ENCODE results near the gene GPR183.

GPR183 gene

DNA sequence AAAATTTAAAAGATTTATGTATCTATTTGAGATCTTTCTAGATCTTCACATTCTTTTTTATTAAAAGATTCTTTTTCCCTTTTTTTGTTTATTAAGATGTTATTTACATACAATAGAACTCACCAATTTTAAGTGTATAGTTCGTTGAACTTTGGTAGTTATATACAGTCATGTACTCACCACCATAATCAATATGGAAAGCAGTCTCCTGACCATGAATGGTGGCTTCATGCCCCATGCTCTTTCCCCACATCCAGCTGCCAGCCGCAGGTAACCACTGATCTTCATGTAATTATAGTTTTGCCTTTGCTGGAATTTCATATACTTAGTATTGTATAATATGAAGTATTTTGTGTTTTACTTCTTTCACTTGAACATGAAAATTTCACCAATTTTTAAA lies 20.6 kb upstream of the GPR183 start:
- TF ChIP-seq, protein P1, sequence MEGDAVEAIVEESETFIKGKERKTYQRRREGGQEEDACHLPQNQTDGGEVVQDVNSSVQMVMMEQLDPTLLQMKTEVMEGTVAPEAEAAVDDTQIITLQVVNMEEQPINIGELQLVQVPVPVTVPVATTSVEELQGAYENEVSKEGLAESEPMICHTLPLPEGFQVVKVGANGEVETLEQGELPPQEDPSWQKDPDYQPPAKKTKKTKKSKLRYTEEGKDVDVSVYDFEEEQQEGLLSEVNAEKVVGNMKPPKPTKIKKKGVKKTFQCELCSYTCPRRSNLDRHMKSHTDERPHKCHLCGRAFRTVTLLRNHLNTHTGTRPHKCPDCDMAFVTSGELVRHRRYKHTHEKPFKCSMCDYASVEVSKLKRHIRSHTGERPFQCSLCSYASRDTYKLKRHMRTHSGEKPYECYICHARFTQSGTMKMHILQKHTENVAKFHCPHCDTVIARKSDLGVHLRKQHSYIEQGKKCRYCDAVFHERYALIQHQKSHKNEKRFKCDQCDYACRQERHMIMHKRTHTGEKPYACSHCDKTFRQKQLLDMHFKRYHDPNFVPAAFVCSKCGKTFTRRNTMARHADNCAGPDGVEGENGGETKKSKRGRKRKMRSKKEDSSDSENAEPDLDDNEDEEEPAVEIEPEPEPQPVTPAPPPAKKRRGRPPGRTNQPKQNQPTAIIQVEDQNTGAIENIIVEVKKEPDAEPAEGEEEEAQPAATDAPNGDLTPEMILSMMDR (IDR thresholded peaks at IDR 0.05; ENCODE audit: extremely low read depth, missing control alignments), result no peak
- DNase-seq (ENCODE audit: low spot score), result no peak

DNA sequence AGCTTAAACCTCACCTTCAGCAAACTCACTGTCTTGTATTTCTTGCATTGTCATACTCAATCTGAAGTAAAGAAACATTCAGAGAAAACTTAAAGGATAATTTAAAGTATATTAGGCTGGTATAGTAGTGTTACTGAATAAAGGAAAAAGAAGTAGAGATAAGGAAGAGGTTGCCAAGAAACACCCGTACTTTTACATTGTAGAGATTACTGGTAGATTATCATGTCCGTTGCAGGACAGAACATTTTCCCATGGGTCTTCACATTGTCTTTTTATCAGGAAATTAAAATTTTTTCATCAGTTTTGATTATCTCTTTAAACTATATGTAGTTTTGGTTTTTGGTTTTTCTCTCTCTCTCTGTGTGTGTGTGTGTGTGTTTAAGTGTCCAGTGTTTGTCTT lies 19.9 kb upstream of the GPR183 start:
- no peak for DNase-seq (ENCODE audit: low spot score)
- TF ChIP-seq, protein P1 (IDR thresholded peaks at IDR 0.05; ENCODE audit: extremely low read depth, missing control alignments), result no peak

DNA sequence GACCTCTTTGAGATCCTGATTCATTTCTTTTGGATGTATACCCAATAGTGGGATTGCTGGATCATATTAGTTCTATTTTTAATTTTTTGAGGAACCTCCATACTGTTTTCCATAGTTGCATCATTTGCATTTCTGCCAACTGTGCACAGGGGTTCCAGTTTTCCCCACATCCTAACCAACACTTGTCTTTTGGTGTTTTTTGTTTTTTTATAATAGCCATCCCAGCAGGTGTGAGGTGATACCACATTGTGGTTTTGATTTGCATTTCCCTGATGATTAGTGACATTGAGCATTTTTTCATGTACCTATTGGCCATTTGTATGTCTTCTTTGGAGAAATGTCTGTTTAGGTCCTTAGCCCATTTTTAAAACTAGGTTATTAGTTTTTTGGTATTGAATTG lies 18.8 kb upstream of the GPR183 start:
- TF ChIP-seq, protein P1 (IDR thresholded peaks at IDR 0.05; ENCODE audit: extremely low read depth, missing control alignments), result no peak
- DNase-seq (ENCODE audit: low spot score), result no peak

DNA sequence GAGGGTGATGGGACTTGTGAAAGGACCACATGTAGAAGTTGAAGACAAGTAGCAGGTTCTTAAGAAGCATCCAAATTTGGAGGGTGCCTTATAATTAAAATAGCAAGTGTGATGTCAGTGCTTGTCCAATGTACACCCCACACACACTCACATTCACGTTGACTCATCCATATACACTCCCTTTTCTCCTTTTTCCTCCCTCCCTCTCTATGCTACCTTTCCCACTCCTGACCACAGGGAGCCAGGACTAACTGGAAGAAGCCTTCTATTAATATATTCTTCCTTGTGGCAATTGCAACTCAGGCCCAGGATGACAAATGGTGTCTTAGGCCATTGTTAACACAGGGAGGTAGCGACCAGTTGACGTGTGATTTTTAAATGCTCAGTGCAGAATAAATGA lies 16.3 kb upstream of the GPR183 start:
- DNase-seq (ENCODE audit: low spot score), result no peak
- TF ChIP-seq, protein P1 (IDR thresholded peaks at IDR 0.05; ENCODE audit: extremely low read depth, missing control alignments), result no peak

DNA sequence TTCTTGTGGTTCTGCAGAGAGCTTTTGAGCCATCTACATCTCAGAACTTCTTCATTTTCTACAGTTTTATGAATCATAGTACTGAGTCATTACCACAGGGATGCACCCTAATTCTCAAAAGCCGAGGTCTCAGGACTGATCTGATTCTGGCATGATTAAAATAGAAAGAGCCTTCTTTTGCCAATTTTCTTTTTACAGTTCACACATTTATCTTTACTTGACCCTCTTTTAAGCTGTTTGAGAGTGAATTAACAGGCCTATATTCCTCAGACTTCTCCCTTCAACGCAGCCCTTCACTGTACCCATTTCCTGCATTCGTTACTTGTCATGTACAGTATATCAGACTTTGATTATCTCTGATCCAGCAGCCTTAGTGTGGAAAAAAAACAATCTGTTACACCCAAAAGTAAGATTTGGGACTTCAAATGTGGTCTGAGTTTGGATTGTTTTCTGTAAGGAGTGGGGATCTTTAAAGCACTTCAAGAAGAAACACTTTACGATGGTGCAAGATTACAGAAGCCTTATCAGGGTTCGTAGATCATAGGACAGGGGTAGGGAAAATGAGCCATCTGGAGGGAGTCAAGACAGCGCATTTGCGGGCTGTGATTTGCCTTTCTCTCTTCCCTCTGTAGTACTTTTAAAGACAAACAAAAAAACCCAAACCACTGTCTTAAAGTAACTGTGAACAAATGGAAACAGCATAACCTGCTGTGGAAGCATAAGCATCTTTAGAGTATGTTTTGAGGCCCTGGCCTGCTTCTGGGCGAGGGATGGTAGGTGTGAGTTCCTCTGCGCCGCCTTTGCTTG lies 15.3 kb upstream of the GPR183 start:
- DNase-seq (ENCODE audit: low spot score), result peak; percentile 59
- TF ChIP-seq, protein P1 (IDR thresholded peaks at IDR 0.05; ENCODE audit: extremely low read depth, missing control alignments), result no peak

DNA sequence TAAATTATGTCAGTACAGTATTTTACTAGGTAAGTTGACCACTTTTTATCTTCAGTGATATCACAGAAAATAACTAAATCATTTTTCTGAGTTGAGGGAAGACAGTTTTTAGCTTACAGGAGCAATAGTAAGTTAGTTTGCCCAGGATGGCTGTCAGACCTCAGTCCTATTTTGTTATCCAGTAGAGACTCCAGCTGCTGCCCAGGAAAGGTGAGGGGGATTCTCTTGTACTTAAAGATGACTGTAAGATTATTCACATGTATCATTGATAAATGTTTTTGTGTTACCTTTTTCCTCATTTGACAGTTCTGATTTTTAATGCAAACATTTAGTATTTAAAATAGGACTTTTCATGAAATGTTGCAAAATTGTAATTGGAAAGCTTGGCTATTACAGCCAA lies 14.5 kb upstream of the GPR183 start:
- TF ChIP-seq, protein P1 (IDR thresholded peaks at IDR 0.05; ENCODE audit: extremely low read depth, missing control alignments), result no peak
- no peak for DNase-seq (ENCODE audit: low spot score)

DNA sequence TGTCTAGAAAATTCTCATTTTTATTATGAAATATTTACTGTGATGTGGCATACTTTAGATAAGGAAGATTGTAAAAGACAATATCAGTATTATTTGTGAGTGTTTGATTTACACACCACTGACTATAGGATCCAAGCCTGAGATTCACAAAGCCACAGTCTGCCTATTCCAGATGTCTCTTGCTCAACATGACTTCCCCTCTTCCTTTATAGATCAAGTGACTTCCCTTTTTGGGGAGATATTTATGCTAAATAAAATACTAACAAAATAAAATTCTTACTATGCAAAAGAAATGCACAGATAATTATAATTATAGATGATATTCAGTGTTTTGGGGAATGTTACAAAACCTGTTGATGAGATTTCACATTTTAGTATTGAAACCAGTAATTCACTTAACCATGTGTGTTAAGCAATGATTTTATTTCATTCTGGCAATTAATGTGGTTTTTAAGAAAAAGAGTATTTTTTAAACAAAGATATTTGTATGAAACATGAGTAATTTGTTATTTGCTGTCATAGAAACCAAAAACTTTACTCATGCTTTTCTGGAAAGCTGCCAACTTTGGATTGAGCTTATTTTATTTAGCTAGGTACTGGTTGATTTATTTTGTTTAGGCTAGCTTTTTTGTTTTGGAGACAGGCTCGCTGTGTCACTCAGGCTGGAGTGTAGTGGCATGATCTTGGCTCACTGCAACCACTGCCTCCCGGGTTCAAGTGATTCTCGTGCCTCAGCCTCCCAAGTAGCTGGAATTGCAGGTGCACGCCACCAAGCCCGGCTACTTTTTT lies 13.7 kb upstream of the GPR183 start:
- DNase-seq (ENCODE audit: low spot score), result no peak

More for the DNA sequence above, 13.7 kb upstream of the GPR183 start:
- TF ChIP-seq, protein P1 (IDR thresholded peaks at IDR 0.05; ENCODE audit: extremely low read depth, missing control alignments), result no peak

All from GM20000 (cell line).